NCI-H526 treated with DMSO at 0.1 percent for 48 hours (cell line): ENCODE results near the gene ATP5PD.
"Not testable (repeated sequence)": the region's sequence is repeated elsewhere in the genome, so short reads cannot be mapped to it uniquely, and the experiment has no call there.

Source experiments
- DNase-seq: peaks from one replicate; lab custom pipeline; 2025; lab: John Stamatoyannopoulos, UW

Gene ATP5PD

GRCh38 chr17:75051941-75052340, 5.2 kb upstream of the ATP5PD start:
- DNase-seq: no peak

- DNase-seq: no peak
Measured at GRCh38 chr17:75049706-75050105, 2.9 kb upstream of the ATP5PD start.

DNA sequence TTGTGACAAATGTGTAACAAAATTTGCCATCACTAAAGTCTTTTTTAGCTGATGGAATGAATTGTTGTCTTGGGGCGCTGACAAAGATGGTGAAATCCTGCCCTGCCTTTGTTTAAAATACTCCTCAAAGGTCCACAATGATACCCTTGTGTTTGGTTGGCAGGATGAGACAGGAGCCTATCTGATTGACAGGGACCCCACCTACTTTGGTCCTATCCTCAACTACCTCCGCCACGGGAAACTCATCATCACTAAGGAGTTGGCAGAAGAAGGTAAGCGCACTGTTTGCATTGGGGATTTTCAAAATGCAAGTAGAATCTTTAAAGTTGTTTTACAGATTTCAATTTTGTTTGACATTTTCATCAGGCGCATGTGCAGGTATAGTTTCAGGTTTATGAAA, 2.3 kb upstream of the ATP5PD start:
- DNase-seq: no peak

DNA sequence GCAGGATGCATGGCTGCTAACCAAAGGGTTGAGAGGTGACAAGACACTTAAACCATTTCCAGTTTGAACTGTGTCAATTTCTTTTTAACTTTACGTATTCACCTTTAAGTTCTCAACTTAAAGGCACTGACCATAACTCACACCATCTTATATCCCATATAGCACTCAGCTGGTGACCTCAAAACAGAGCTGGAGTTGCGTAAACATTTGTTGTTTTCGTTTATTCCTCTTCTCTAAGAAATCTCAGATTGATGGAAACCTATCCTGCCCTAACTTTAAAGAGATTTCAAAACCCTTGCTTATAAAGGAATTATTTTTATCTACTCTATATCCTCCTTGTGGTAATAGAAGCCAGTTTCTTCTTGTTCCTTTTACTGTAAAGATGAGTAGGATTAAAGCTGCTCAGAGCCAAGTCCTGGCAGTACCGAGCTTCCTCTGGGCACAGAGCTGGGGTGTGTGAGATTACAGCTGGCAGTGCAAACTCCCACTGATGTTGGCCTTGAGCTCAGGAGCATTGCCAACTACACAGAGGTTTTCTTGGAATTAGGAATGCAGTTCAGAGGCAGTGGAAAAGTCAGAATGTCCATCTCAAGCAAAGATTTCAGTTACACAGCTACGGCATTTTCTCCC, 1.6 kb upstream of the ATP5PD start:
- no peak for DNase-seq

DNA sequence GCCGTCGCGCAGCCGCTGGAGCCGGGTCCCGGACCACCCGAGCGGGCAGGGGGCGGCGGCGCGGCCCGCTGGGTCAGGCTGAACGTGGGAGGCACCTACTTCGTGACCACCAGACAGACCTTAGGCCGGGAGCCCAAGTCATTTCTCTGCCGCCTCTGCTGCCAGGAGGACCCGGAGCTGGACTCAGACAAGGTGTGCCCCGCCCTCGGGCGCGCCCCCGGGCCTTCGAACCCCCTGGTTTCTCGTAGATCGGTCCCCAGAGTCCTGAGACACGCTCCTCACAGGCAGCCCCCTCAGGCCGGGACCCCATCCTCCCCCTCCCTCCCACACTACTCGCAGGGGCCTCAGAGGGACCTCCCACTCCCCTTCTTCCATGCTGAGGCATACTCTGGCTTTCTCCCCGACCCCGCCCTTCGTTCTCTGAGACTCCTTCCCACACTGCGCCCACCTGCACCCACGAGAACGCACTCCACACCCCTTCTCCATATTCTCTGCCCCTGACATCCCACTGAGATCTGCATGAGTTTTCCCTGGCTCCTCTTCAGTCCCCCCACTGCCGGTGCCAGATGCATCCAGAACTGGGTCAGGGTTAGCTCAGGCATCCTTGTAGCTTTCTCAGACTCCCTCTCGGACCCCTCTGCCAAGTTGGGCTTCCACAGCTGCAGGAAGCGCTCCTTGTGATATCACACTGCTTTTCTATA, 779 bp upstream of the ATP5PD start:
- DNase-seq: no peak

- DNase-seq: not testable (repeated sequence)
Measured at GRCh38 chr17:75045946-75046406, 793 bp downstream of the ATP5PD start.

GRCh38 chr17:75044716-75045115, 2.1 kb downstream of the ATP5PD start:
- no peak for DNase-seq

DNA sequence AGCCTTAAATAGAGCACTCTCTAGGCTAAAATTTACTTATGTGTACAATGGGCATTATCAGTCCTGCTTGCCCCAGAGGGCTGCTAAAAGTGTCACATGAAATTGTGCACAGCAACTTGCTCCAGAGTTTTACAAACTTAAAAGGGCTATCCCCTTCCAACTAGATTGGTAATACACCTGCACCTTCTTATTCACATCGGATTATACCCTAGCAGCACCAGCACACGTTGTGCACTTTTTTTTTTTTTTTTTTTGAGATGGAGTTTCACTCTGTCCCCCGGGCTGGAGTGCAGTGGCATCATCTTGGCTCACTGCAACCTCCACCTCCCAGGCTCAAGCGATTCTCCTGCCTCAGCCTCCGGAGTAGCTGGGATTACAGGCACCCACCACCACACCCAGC, 3.0 kb downstream of the ATP5PD start:
- not testable (repeated sequence) for DNase-seq

DNA sequence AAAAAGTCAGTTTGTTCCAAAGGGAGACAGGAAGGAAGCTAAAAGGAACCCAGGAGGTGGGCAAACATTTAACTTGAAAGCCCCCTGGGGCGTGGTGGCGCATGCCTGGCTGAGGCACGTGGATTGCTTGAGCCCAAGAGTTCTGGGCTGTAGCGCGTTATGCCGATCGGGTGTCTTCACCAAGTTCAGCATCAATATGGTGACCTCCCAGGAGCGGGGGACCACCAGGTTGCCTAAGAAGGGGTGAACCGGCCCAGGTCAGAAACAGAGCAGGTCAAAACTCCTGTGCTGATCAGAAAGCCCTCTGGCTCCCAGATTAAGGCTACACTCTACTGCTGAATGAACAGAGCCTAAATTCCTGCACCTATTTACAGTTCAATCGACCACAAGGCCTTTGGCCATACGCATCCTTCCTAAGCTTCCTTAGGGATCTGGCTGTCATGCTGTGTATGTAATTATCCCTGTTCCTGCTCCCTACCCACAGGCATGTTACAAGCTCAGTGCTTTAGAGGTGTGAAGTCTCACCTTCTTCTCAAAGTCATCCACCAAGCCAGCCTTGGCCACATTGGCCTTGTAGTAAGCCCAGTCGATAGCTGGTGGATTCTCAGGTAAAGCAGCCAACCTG, 5.0 kb downstream of the ATP5PD start:
- DNase-seq: no peak

- DNase-seq: no peak
Measured at GRCh38 chr17:75039238-75039637, 7.5 kb downstream of the ATP5PD start.

- no peak for DNase-seq
Measured at GRCh38 chr17:75036643-75037268, 10.0 kb downstream of the ATP5PD start.

DNA sequence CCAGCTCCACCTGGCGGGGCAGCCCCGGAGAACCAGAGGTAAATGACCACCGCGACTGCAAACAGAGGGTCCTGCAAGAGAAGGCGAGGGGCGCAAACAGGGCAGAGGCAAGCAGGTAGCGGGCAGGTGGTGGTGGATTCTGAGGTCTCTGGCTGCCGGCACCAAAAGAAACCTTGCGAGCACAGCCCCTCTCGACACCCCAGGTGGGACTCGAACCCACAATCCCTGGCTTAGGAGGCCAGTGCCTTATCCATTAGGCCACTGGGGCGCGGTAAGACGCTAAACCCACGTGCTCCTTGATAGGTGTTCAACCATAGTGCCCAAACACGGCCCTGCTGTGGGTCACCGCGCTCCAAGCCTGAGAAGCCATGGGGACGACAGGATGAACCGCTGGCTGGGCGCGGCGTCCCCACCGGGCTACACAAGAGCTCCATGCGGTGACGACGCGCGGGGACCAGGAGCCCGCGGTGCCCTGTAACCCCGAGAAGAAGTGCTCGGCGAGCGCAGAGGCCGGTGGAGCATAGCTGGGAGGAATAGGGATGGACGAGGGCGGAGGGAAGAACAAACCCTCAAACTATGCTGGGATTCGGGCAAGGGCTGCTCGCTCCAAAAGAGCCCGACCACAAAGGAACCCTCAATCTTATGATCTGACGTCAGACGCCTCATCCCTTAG, 12.4 kb downstream of the ATP5PD start:
- peak; percentile 82 for DNase-seq

GRCh38 chr17:75033346-75034235, 13.2 kb downstream of the ATP5PD start:
- peak; percentile 66 for DNase-seq

DNA sequence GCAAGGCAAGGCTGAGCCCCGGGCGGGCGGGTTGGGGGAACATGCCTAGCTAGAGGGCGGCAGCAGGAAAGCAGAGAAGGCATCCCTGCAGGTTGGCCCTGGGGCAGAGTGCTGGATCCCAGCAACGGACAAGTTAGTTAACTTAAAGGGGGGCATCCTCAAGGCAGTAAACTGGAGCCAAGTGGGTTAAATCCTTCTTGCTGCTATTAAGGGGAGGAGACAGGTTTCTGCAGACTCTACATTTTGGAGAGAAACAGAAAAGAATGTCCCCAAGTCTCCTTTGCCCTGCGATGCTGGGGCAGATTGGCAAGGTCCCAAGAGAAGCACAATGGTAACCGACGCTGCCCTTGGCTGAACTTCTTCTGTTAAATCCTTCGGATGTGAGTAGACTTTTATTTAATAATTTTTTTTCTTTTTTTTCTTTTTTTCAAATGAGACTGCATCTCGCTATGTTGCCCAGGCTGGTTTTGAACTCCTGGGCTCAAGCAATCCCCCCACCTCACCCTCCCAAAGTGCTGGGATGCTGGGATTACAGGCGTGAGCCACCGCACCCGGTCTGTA, 14.0 kb downstream of the ATP5PD start:
- no peak for DNase-seq

- peak; percentile 79 for DNase-seq
Measured at GRCh38 chr17:75031972-75032719, 14.6 kb downstream of the ATP5PD start.

DNA sequence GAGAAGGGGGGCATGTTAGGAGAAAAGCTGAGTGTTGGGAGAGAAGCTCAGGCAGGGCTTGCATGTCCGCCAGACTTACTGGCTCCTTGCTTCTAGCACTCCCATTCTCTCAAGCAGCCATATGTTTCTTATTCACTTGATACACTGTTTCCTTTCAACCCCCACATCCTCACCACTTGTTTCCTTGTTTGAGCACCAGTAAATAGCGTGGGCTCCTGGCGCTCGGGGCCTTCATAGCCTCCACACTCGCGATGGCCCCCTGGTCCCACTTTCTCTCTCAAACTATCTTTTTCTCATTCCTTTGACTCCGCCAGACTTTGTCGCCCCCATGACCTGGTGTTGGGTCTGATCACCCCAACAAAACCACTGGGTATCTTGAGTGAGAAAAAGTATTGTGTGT, 16.6 kb downstream of the ATP5PD start:
- no peak for DNase-seq

- not testable (repeated sequence) for DNase-seq
Measured at GRCh38 chr17:75026650-75027049, 20.1 kb downstream of the ATP5PD start.

DNA sequence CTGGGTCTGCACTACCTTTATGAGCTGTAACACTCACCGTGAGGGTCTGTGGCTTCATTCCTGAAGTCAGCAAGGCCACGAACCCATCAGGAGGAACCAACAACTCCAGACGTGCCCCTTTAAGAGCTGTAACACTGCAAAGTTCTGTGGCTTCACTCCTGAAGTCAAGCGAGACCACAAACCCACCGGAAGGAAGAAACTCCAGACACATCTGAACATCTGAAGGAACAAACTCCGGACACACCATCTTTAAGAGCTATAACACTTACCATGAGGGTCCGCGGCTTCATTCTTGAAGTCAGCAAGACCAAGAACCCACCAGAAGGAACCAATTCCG, 21.4 kb downstream of the ATP5PD start:
- DNase-seq: not testable (repeated sequence)

DNA sequence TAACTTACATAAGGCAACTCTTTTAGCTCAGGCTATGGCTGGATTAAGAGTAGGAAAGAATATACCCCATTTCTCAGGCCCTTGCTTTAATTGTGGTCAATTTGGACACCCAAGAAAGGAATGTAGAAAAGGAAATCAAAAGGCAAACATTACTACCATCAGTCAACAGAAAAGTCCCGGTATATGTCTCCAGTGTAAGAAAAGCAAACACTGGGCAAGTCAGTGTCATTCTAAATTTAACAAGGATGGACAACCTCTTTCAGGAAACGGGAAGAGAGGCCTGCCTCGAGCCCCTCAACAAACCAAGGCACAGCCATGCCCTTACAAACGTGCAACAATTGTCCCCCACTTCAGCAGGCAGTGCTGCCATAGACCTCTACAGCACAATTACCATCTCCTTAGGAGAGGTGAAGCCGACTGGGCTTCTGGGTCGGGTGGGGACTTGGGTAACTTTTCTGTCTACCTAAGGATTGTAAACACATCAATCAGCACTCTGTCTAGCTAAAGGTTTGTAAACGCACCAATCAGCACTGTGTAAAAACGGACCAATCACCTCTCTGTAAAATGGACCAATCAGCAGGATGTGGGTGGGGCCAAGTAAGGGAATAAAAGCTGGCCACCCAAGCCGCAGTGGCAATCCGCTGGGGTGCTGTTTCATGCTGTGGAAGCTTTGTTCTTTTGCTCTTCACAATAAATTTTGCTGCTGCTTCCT, 21.9 kb downstream of the ATP5PD start:
- DNase-seq: no peak
